Activated CD4-positive, alpha-beta T cell treated with anti-CD3 and anti-CD28 coated beads for 36 hours (primary cell): ENCODE data around the gene BBS1. TPM values are rescaled to one million over a fixed set of nuclear protein-coding genes. Genes with fewer than 3 reads are reported as not detected.

ENCODE experiments used
- ATAC-seq: fragments of 200-7000 bp; cut with Tn5 transposase; one replicate; pipeline ENCODE4 v1.10.0; 2021; ENCODE audit warnings: mild to moderate bottlenecking, moderate library complexity
- CTCF ChIA-PET: fragments of 350-600 bp; sonication (Branson Sonifier 250); formaldehyde crosslinking; loops from one replicate; lab custom pipeline; 2021; ENCODE audit warnings: antibody characterized with exemption; lab: Charles Lee
- POLR2A ChIA-PET: fragments of 350-600 bp; sonication (Branson Sonifier 250); formaldehyde crosslinking; loops from one replicate; lab custom pipeline; 2021; ENCODE audit warnings: antibody characterized with exemption, inconsistent platforms; lab: Charles Lee
- DNase-seq: peaks from one replicate; pipeline ENCODE4 v3.0.0-alpha.2; 2020
- H3K27ac Mint-ChIP-seq: one replicate; pipeline ENCODE4 v1.8.0; 2021; ENCODE audit warnings: mixed read lengths
- H3K27me3 Mint-ChIP-seq: one replicate; pipeline ENCODE4 v1.8.0; 2021; ENCODE audit warnings: mixed read lengths
- H3K36me3 Mint-ChIP-seq: one replicate; pipeline ENCODE4 v1.8.0; 2021; ENCODE audit warnings: low read depth, mixed read lengths
- H3K4me1 Mint-ChIP-seq: one replicate; pipeline ENCODE4 v1.8.0; 2021; ENCODE audit warnings: mixed read lengths
- H3K4me3 Mint-ChIP-seq: one replicate; pipeline ENCODE4 v1.8.0; 2021; ENCODE audit warnings: mild to moderate bottlenecking, moderate library complexity, mixed read lengths
- H3K9me3 Mint-ChIP-seq: one replicate; pipeline ENCODE4 v1.8.0; 2021; ENCODE audit warnings: low read depth, mixed read lengths
- intact Hi-C, 2 experiments: fragments of 100-400 bp; cut with DNase I in 1 of 2; cut with micrococcal nuclease in 1 of 2; formaldehyde crosslinking; loops; one replicate each; pipeline versions ENCODE4 v1.14.2 to v1.15.1; 2022 to 2024; cut with DNase I, micrococcal nuclease
- total RNA-seq, 2 experiments: library from RNA; stranded (reverse); gene quantifications; one replicate each; pipeline ENCODE4 v1.2.3, GENCODE V29; 2021

Gene BBS1
- total RNA-seq, 2 experiments from 2014 or later, result 9.4 to 10.7 TPM

GRCh38 chr11:66562907-66563583 is 52.6 kb downstream of the BBS1 start:
- intact Hi-C loops, result no loop called here
- no peaks in the 10 kb centered on the region for H3K36me3 Mint-ChIP-seq
- no peak for ATAC-seq
- POLR2A ChIA-PET, result no interaction called here
- H3K4me3 Mint-ChIP-seq, result no peak overlapping the region
- no peak for DNase-seq
- no peaks in the 10 kb centered on the region for H3K9me3 Mint-ChIP-seq
- peaks cover 3% of the 10 kb centered on the region for H3K4me1 Mint-ChIP-seq
- CTCF ChIA-PET, result interaction anchor here (0.6 to 1.9 kb wide), 4 partner anchors 17 to 115 kb away, joined by 4 to 7 read pairs (median 5); partner anchors contain the start of genes ACTN3, RBM4B and ZDHHC24
- H3K27ac Mint-ChIP-seq, result no peak overlapping the region
- H3K27me3 Mint-ChIP-seq, result peaks cover 2% of the 10 kb centered on the region

GRCh38 chr11:66563832-66564231 is 53.4 kb downstream of the BBS1 start:
- ChIA-PET POLR2A (interaction anchor here (0.6 kb wide), 1 partner anchor 317 kb away, joined by 4 read pairs; no protein-coding TSS in a partner anchor), CTCF (interaction anchor here (1.2 to 1.6 kb wide), 2 partner anchors 18 to 26 kb away, joined by 5 read pairs; partner anchors contain the start of genes ACTN3 and ZDHHC24)
- Mint-ChIP-seq H3K4me3 (no peak overlapping the region), H3K27me3 (no peaks in the 10 kb centered on the region), H3K4me1 (peaks cover 3% of the 10 kb centered on the region), H3K9me3 (no peaks in the 10 kb centered on the region), H3K36me3 (no peaks in the 10 kb centered on the region), H3K27ac (no peak overlapping the region)
- DNase-seq, result no peak
- ATAC-seq, result no peak
- intact Hi-C loops, result no loop called here

- no peaks in the 10 kb centered on the region for H3K27me3 Mint-ChIP-seq
- no peaks in the 10 kb centered on the region for H3K36me3 Mint-ChIP-seq
- ChIA-PET CTCF (interaction anchor here (0.6 kb wide), 1 partner anchor 373 kb away, joined by 4 read pairs; no protein-coding TSS in a partner anchor), POLR2A (no interaction called here)
- H3K4me1 Mint-ChIP-seq, result peaks cover 3% of the 10 kb centered on the region
- DNase-seq (no peak), ATAC-seq (no peak)
- H3K9me3 Mint-ChIP-seq, result no peaks in the 10 kb centered on the region
- H3K27ac Mint-ChIP-seq, result no peak overlapping the region
- no peak overlapping the region for H3K4me3 Mint-ChIP-seq
- intact Hi-C loops, result no loop called here
Measured at GRCh38 chr11:66564538-66564937, 54.1 kb downstream of the BBS1 start.

- ChIA-PET POLR2A (no interaction called here), CTCF (interaction anchor here (0.6 to 0.8 kb wide), 2 partner anchors 373 to 1671 kb away, joined by 4 to 5 read pairs; no protein-coding TSS in a partner anchor)
- DNase-seq (no peak), ATAC-seq (no peak)
- H3K4me1 Mint-ChIP-seq, result peaks cover 3% of the 10 kb centered on the region
- no peak overlapping the region for H3K27ac Mint-ChIP-seq
- H3K27me3 Mint-ChIP-seq, result no peaks in the 10 kb centered on the region
- H3K36me3 Mint-ChIP-seq, result no peaks in the 10 kb centered on the region
- H3K9me3 Mint-ChIP-seq, result no peaks in the 10 kb centered on the region
- intact Hi-C loops, result no loop called here
- no peak overlapping the region for H3K4me3 Mint-ChIP-seq
Measured at GRCh38 chr11:66564984-66565383, 54.5 kb downstream of the BBS1 start.

GRCh38 chr11:66566221-66566620 is 55.8 kb downstream of the BBS1 start:
- DNase-seq, result no peak
- intact Hi-C loops, result no loop called here
- Mint-ChIP-seq H3K4me1 (peaks cover 3% of the 10 kb centered on the region), H3K27ac (no peak overlapping the region), H3K9me3 (no peaks in the 10 kb centered on the region), H3K4me3 (no peak overlapping the region), H3K27me3 (no peaks in the 10 kb centered on the region), H3K36me3 (no peaks in the 10 kb centered on the region)
- ChIA-PET CTCF (no interaction called here), POLR2A (no interaction called here)
- ATAC-seq, result no peak

- no peaks in the 10 kb centered on the region for H3K36me3 Mint-ChIP-seq
- DNase-seq (no peak), ATAC-seq (peak; percentile 21)
- H3K9me3 Mint-ChIP-seq, result no peaks in the 10 kb centered on the region
- intact Hi-C loops, result no loop called here
- peaks cover 3% of the 10 kb centered on the region for H3K4me1 Mint-ChIP-seq
- peak overlapping the region; percentile 62 for H3K4me3 Mint-ChIP-seq
- POLR2A ChIA-PET, result no interaction called here
- no peaks in the 10 kb centered on the region for H3K27me3 Mint-ChIP-seq
- no peak overlapping the region for H3K27ac Mint-ChIP-seq
- CTCF ChIA-PET, result interaction anchor here (0.7 to 3.6 kb wide), 2 partner anchors 12 to 110 kb away, joined by 3 to 26 read pairs; partner anchors contain the start of gene RBM4B
Measured at GRCh38 chr11:66567787-66568123, 57.3 kb downstream of the BBS1 start.

GRCh38 chr11:66568124-66568916 is 57.9 kb downstream of the BBS1 start, which contains the start of gene CTSF:
TSS of gene CTSF (minus strand) at chr11:66568606. CDS start at chr11:66568486, 120 bp downstream.
- H3K27ac Mint-ChIP-seq, result no peak within 1 kb of the TSS
- peaks cover 3% of the 10 kb centered on the region for H3K4me1 Mint-ChIP-seq
- ATAC-seq, result peak; percentile 96
- H3K4me3 Mint-ChIP-seq, result peak within 1 kb of the TSS; percentile 64
- no peaks in the 10 kb centered on the region for H3K36me3 Mint-ChIP-seq
- ChIA-PET POLR2A (interaction anchor here (0.8 to 1.1 kb wide), 2 partner anchors 51 to 107 kb away, joined by 3 to 4 read pairs; no protein-coding TSS in a partner anchor), CTCF (interaction anchor here (0.9 to 3.6 kb wide), 7 partner anchors 11 to 272 kb away, joined by 3 to 26 read pairs (median 5); partner anchors contain the start of genes ACTN3, MRPL11 and ZDHHC24)
- DNase-seq, result peak; percentile 79
- intact Hi-C loops, result no loop called here
- no peaks in the 10 kb centered on the region for H3K9me3 Mint-ChIP-seq
- no peaks in the 10 kb centered on the region for H3K27me3 Mint-ChIP-seq

GRCh38 chr11:66569076-66569475 is 58.6 kb downstream of the BBS1 start:
- intact Hi-C loops, result no loop called here
- ChIA-PET POLR2A (interaction anchor here (0.8 to 1.1 kb wide), 2 partner anchors 50 to 106 kb away, joined by 3 to 4 read pairs; no protein-coding TSS in a partner anchor), CTCF (interaction anchor here (0.7 to 3.6 kb wide), 8 partner anchors 10 to 272 kb away, joined by 3 to 26 read pairs (median 4); partner anchors contain the start of genes ACTN3, MRPL11 and ZDHHC24)
- Mint-ChIP-seq H3K27me3 (no peaks in the 10 kb centered on the region), H3K36me3 (no peaks in the 10 kb centered on the region), H3K4me1 (peaks cover 3% of the 10 kb centered on the region), H3K27ac (no peak overlapping the region), H3K9me3 (no peaks in the 10 kb centered on the region), H3K4me3 (no peak overlapping the region)
- DNase-seq (no peak), ATAC-seq (no peak)

- Mint-ChIP-seq H3K4me1 (peaks cover 3% of the 10 kb centered on the region), H3K36me3 (no peaks in the 10 kb centered on the region), H3K27ac (no peak overlapping the region), H3K9me3 (no peaks in the 10 kb centered on the region), H3K27me3 (no peaks in the 10 kb centered on the region), H3K4me3 (no peak overlapping the region)
- DNase-seq, result no peak
- CTCF ChIA-PET, result interaction anchor here (1.4 to 3.6 kb wide), 2 partner anchors 9 to 43 kb away, joined by 3 to 26 read pairs; no protein-coding TSS in a partner anchor
- intact Hi-C loops, result loop anchor here in 1 of 2 experiments (10.0 kb wide), 1 partner anchor 265 kb away; no protein-coding TSS in a partner anchor
- POLR2A ChIA-PET, result interaction anchor here (0.6 kb wide), 1 partner anchor 59 kb away, joined by 3 read pairs; no protein-coding TSS in a partner anchor
- ATAC-seq, result no peak
Measured at GRCh38 chr11:66570079-66570849, 59.8 kb downstream of the BBS1 start.

GRCh38 chr11:66570850-66571180 is 60.4 kb downstream of the BBS1 start:
- no peak overlapping the region for H3K4me3 Mint-ChIP-seq
- POLR2A ChIA-PET, result no interaction called here
- DNase-seq (no peak), ATAC-seq (no peak)
- H3K27me3 Mint-ChIP-seq, result no peaks in the 10 kb centered on the region
- no peaks in the 10 kb centered on the region for H3K9me3 Mint-ChIP-seq
- H3K36me3 Mint-ChIP-seq, result no peaks in the 10 kb centered on the region
- CTCF ChIA-PET, result interaction anchor here (1.4 kb wide), 1 partner anchor 42 kb away, joined by 3 read pairs; no protein-coding TSS in a partner anchor
- H3K4me1 Mint-ChIP-seq, result peaks cover 3% of the 10 kb centered on the region
- H3K27ac Mint-ChIP-seq, result no peak overlapping the region
- intact Hi-C loops, result loop anchor here in 1 of 2 experiments (10.0 kb wide), 1 partner anchor 264 kb away; no protein-coding TSS in a partner anchor
